ENCODE measurements around the gene FADS3. TPM values are rescaled to one million over a fixed set of nuclear protein-coding genes. Genes with fewer than 3 reads are reported as not detected.

The FADS3 gene
- polyA plus RNA-seq, 2 donors = 7.2 to 9.8 TPM

GRCh38 chr11:61853698-61854169 lies 37.6 kb downstream of the FADS3 start:
- H3K4me3 ChIP-seq (ENCODE audit: low read depth in 1 of 2, low read length in 2 of 2) = no peak overlapping the region
- H3K36me3 ChIP-seq (ENCODE audit: control insufficient read depth in 2 of 2, insufficient read depth in 2 of 2, low read length in 1 of 2) = no peaks in the 10 kb centered on the region
- no peak overlapping the region for H3K27ac ChIP-seq (ENCODE audit: low read depth in 2 of 2, low read length in 1 of 2)
- H3K9me3 ChIP-seq (ENCODE audit: control insufficient read depth in 2 of 2, insufficient read depth in 1 of 2, low read depth in 1 of 2, low read length in 1 of 2) = no peaks in the 10 kb centered on the region
- peaks cover 0 to 6% of the 10 kb centered on the region in 2 donors for H3K4me1 ChIP-seq (ENCODE audit: control insufficient read depth in 2 of 2, insufficient read depth in 2 of 2, low read length in 1 of 2)
- WGBS, 2 donors = 64 to 67% methylated on average over 13 of the region's 13 CpGs
- H3K27me3 ChIP-seq (ENCODE audit: control insufficient read depth in 1 of 2, insufficient read depth in 2 of 2, low read length in 2 of 2) = no peaks in the 10 kb centered on the region

GRCh38 chr11:61851900-61852295 lies 39.4 kb downstream of the FADS3 start:
- H3K9me3 ChIP-seq (ENCODE audit: control insufficient read depth in 2 of 2, insufficient read depth in 1 of 2, low read depth in 1 of 2, low read length in 1 of 2) = no peaks in the 10 kb centered on the region
- H3K27me3 ChIP-seq (ENCODE audit: control insufficient read depth in 1 of 2, insufficient read depth in 2 of 2, low read length in 2 of 2) = no peaks in the 10 kb centered on the region
- H3K36me3 ChIP-seq (ENCODE audit: control insufficient read depth in 2 of 2, insufficient read depth in 2 of 2, low read length in 1 of 2) = peaks cover 0 to 7% of the 10 kb centered on the region in 2 donors
- no peak overlapping the region for H3K27ac ChIP-seq (ENCODE audit: low read depth in 2 of 2, low read length in 1 of 2)
- 87 to 90% methylated on average over 6 of the region's 6 CpGs for WGBS, 2 donors
- peaks cover 0 to 6% of the 10 kb centered on the region in 2 donors for H3K4me1 ChIP-seq (ENCODE audit: control insufficient read depth in 2 of 2, insufficient read depth in 2 of 2, low read length in 1 of 2)
- no peak overlapping the region for H3K4me3 ChIP-seq (ENCODE audit: low read depth in 1 of 2, low read length in 2 of 2)

- no peak overlapping the region for H3K27ac ChIP-seq (ENCODE audit: low read depth in 2 of 2, low read length in 1 of 2)
- 79 to 88% methylated on average over 24 of the region's 24 CpGs for WGBS, 2 donors
Observed at GRCh38 chr11:61851113-61851899, 40.0 kb downstream of the FADS3 start.

GRCh38 chr11:61850687-61851086 lies 40.7 kb downstream of the FADS3 start:
- Histone ChIP-seq H3K4me1 (ENCODE audit: control insufficient read depth in 2 of 2, insufficient read depth in 2 of 2, low read length in 1 of 2) (peaks cover 0 to 6% of the 10 kb centered on the region in 2 donors), H3K27me3 (ENCODE audit: control insufficient read depth in 1 of 2, insufficient read depth in 2 of 2, low read length in 2 of 2) (no peaks in the 10 kb centered on the region), H3K4me3 (ENCODE audit: low read depth in 1 of 2, low read length in 2 of 2) (no peak overlapping the region), H3K27ac (ENCODE audit: low read depth in 2 of 2, low read length in 1 of 2) (no peak overlapping the region), H3K9me3 (ENCODE audit: control insufficient read depth in 2 of 2, insufficient read depth in 1 of 2, low read depth in 1 of 2, low read length in 1 of 2) (no peaks in the 10 kb centered on the region), H3K36me3 (ENCODE audit: control insufficient read depth in 2 of 2, insufficient read depth in 2 of 2, low read length in 1 of 2) (peaks cover 0 to 7% of the 10 kb centered on the region in 2 donors)
- WGBS, 2 donors = 63 to 68% methylated on average over 7 of the region's 7 CpGs

More at GRCh38 chr11:61851113-61851899, 40.0 kb downstream of the FADS3 start:
- Histone ChIP-seq H3K4me3 (ENCODE audit: low read depth in 1 of 2, low read length in 2 of 2) (no peak overlapping the region), H3K36me3 (ENCODE audit: control insufficient read depth in 2 of 2, insufficient read depth in 2 of 2, low read length in 1 of 2) (peaks cover 0 to 7% of the 10 kb centered on the region in 2 donors), H3K27me3 (ENCODE audit: control insufficient read depth in 1 of 2, insufficient read depth in 2 of 2, low read length in 2 of 2) (no peaks in the 10 kb centered on the region), H3K9me3 (ENCODE audit: control insufficient read depth in 2 of 2, insufficient read depth in 1 of 2, low read depth in 1 of 2, low read length in 1 of 2) (no peaks in the 10 kb centered on the region), H3K4me1 (ENCODE audit: control insufficient read depth in 2 of 2, insufficient read depth in 2 of 2, low read length in 1 of 2) (peaks cover 0 to 6% of the 10 kb centered on the region in 2 donors)

- H3K27ac ChIP-seq (ENCODE audit: low read depth in 2 of 2, low read length in 1 of 2) = no peak overlapping the region
- H3K4me3 ChIP-seq (ENCODE audit: low read depth in 1 of 2, low read length in 2 of 2) = no peak overlapping the region
- WGBS, 2 donors = 91 to 92% methylated on average over 9 of the region's 9 CpGs
- no peaks in the 10 kb centered on the region for H3K9me3 ChIP-seq (ENCODE audit: control insufficient read depth in 2 of 2, insufficient read depth in 1 of 2, low read depth in 1 of 2, low read length in 1 of 2)
- peaks cover 0 to 7% of the 10 kb centered on the region in 2 donors for H3K36me3 ChIP-seq (ENCODE audit: control insufficient read depth in 2 of 2, insufficient read depth in 2 of 2, low read length in 1 of 2)
- no peaks in the 10 kb centered on the region for H3K27me3 ChIP-seq (ENCODE audit: control insufficient read depth in 1 of 2, insufficient read depth in 2 of 2, low read length in 2 of 2)
- peaks cover 0 to 2% of the 10 kb centered on the region in 2 donors for H3K4me1 ChIP-seq (ENCODE audit: control insufficient read depth in 2 of 2, insufficient read depth in 2 of 2, low read length in 1 of 2)
Observed at GRCh38 chr11:61848631-61849030, 42.7 kb downstream of the FADS3 start.

- no peaks in the 10 kb centered on the region for H3K9me3 ChIP-seq (ENCODE audit: control insufficient read depth in 2 of 2, insufficient read depth in 1 of 2, low read depth in 1 of 2, low read length in 1 of 2)
- H3K27ac ChIP-seq (ENCODE audit: low read depth in 2 of 2, low read length in 1 of 2) = no peak overlapping the region
- 92 to 94% methylated on average over 18 of the region's 18 CpGs for WGBS, 2 donors
- H3K36me3 ChIP-seq (ENCODE audit: control insufficient read depth in 2 of 2, insufficient read depth in 2 of 2, low read length in 1 of 2) = peaks cover 0 to 7% of the 10 kb centered on the region in 2 donors
- H3K27me3 ChIP-seq (ENCODE audit: control insufficient read depth in 1 of 2, insufficient read depth in 2 of 2, low read length in 2 of 2) = no peaks in the 10 kb centered on the region
- no peaks in the 10 kb centered on the region for H3K4me1 ChIP-seq (ENCODE audit: control insufficient read depth in 2 of 2, insufficient read depth in 2 of 2, low read length in 1 of 2)
- H3K4me3 ChIP-seq (ENCODE audit: low read depth in 1 of 2, low read length in 2 of 2) = no peak overlapping the region
Observed at GRCh38 chr11:61847914-61848581, 43.3 kb downstream of the FADS3 start.

- no peaks in the 10 kb centered on the region for H3K27me3 ChIP-seq (ENCODE audit: control insufficient read depth in 1 of 2, insufficient read depth in 2 of 2, low read length in 2 of 2)
- peaks cover 0 to 11% of the 10 kb centered on the region in 2 donors for H3K36me3 ChIP-seq (ENCODE audit: control insufficient read depth in 2 of 2, insufficient read depth in 2 of 2, low read length in 1 of 2)
- H3K4me1 ChIP-seq (ENCODE audit: control insufficient read depth in 2 of 2, insufficient read depth in 2 of 2, low read length in 1 of 2) = no peaks in the 10 kb centered on the region
- WGBS, 2 donors = 85 to 86% methylated on average over 10 of the region's 10 CpGs
- H3K9me3 ChIP-seq (ENCODE audit: control insufficient read depth in 2 of 2, insufficient read depth in 1 of 2, low read depth in 1 of 2, low read length in 1 of 2) = no peaks in the 10 kb centered on the region
- no peak overlapping the region for H3K27ac ChIP-seq (ENCODE audit: low read depth in 2 of 2, low read length in 1 of 2)
- no peak overlapping the region for H3K4me3 ChIP-seq (ENCODE audit: low read depth in 1 of 2, low read length in 2 of 2)
Observed at GRCh38 chr11:61846362-61847020, 44.9 kb downstream of the FADS3 start.

GRCh38 chr11:61844909-61845565 lies 46.3 kb downstream of the FADS3 start:
- Histone ChIP-seq H3K27me3 (ENCODE audit: control insufficient read depth in 1 of 2, insufficient read depth in 2 of 2, low read length in 2 of 2) (no peaks in the 10 kb centered on the region), H3K36me3 (ENCODE audit: control insufficient read depth in 2 of 2, insufficient read depth in 2 of 2, low read length in 1 of 2) (peaks cover 0 to 18% of the 10 kb centered on the region in 2 donors), H3K27ac (ENCODE audit: low read depth in 2 of 2, low read length in 1 of 2) (no peak overlapping the region), H3K4me3 (ENCODE audit: low read depth in 1 of 2, low read length in 2 of 2) (no peak overlapping the region), H3K9me3 (ENCODE audit: control insufficient read depth in 2 of 2, insufficient read depth in 1 of 2, low read depth in 1 of 2, low read length in 1 of 2) (no peaks in the 10 kb centered on the region), H3K4me1 (ENCODE audit: control insufficient read depth in 2 of 2, insufficient read depth in 2 of 2, low read length in 1 of 2) (no peaks in the 10 kb centered on the region)
- WGBS, 2 donors = 82 to 83% methylated on average over 16 of the region's 16 CpGs

- Histone ChIP-seq H3K36me3 (ENCODE audit: control insufficient read depth in 2 of 2, insufficient read depth in 2 of 2, low read length in 1 of 2) (peaks cover 0 to 13% of the 10 kb centered on the region in 2 donors), H3K27ac (ENCODE audit: low read depth in 2 of 2, low read length in 1 of 2) (no peak overlapping the region)
- WGBS, 2 donors = 94 to 96% methylated on average over 7 of the region's 7 CpGs
Observed at GRCh38 chr11:61842528-61842820, 48.9 kb downstream of the FADS3 start.

More at GRCh38 chr11:61842528-61842820, 48.9 kb downstream of the FADS3 start:
- Histone ChIP-seq H3K4me1 (ENCODE audit: control insufficient read depth in 2 of 2, insufficient read depth in 2 of 2, low read length in 1 of 2) (no peaks in the 10 kb centered on the region), H3K4me3 (ENCODE audit: low read depth in 1 of 2, low read length in 2 of 2) (no peak overlapping the region), H3K9me3 (ENCODE audit: control insufficient read depth in 2 of 2, insufficient read depth in 1 of 2, low read depth in 1 of 2, low read length in 1 of 2) (no peaks in the 10 kb centered on the region), H3K27me3 (ENCODE audit: control insufficient read depth in 1 of 2, insufficient read depth in 2 of 2, low read length in 2 of 2) (no peaks in the 10 kb centered on the region)

Data from esophagus (tissue), 2 donors.